DOHH2 (cell line): ENCODE results near the gene LSS.

Experiments used
- CTCF ChIP-seq: fragments of 200-600 bp; sonication (generic); IDR thresholded peaks from one replicate; pipeline ENCODE4 v1.5.1; 2014; ENCODE audit warnings: antibody characterized with exemption, mild to moderate bottlenecking, low read depth, low read length; ENCODE audit not compliant: poor library complexity, severe bottlenecking
- EZH2phosphoT487 ChIP-seq: fragments of 200-600 bp; sonication (generic); IDR thresholded peaks from 2 replicates; pipeline ENCODE4 v1.6.1; 2017; ENCODE audit warnings: borderline replicate concordance, mild to moderate bottlenecking, antibody characterized with exemption, low read length, moderate library complexity, mixed read lengths

GRCh38 chr21:46221664-46222435, 6.7 kb downstream of the LSS start:
- TF ChIP-seq CTCF (no peak), EZH2phosphoT487 (no peak)
